Choroid plexus epithelial cell (primary cell): ENCODE results near the gene CCBE1.

Experiments
- DNase-seq: peaks from one replicate; pipeline ENCODE4 v3.0.0-alpha.2; 2010; ENCODE audit warnings: low read depth
- H3K4me3 ChIP-seq: 2 replicates; pipeline ENCODE4 v1.5.1; 2011; ENCODE audit warnings: low read depth, mild to moderate bottlenecking, control low read depth, low read length, moderate library complexity
- CTCF ChIP-seq: conservative IDR thresholded peaks from 2 replicates; pipeline ENCODE4 v1.5.1; 2011; ENCODE audit warnings: low read depth, mild to moderate bottlenecking, control low read depth, inconsistent platforms, low read length, moderate library complexity

The CCBE1 gene

GRCh38 chr18:59704146-59704545, 6.9 kb upstream of the CCBE1 start:
- no peak overlapping the region for H3K4me3 ChIP-seq
- DNase-seq: no peak
- TF ChIP-seq CTCF: no peak

- no peak overlapping the region for H3K4me3 ChIP-seq
- DNase-seq: no peak
- TF ChIP-seq CTCF: no peak
Measured at GRCh38 chr18:59701272-59701671, 4.0 kb upstream of the CCBE1 start.

- no peak for TF ChIP-seq CTCF
- H3K4me3 ChIP-seq: no peak overlapping the region
- DNase-seq: no peak
Measured at GRCh38 chr18:59700535-59700967, 3.3 kb upstream of the CCBE1 start.

GRCh38 chr18:59699750-59700534, 2.7 kb upstream of the CCBE1 start:
- H3K4me3 ChIP-seq: no peak overlapping the region
- no peak for DNase-seq
- TF ChIP-seq CTCF: no peak

- no peak for DNase-seq
- TF ChIP-seq CTCF: no peak
- no peak overlapping the region for H3K4me3 ChIP-seq
Measured at GRCh38 chr18:59699061-59699460, 1.8 kb upstream of the CCBE1 start.

GRCh38 chr18:59696311-59697235, 650 bp downstream of the CCBE1 start:
- peak; percentile 56 for DNase-seq
- TF ChIP-seq CTCF: peak; percentile 2
- H3K4me3 ChIP-seq: peak overlapping the region; percentile 82
